OCI-LY7 (cell line): ENCODE results near the gene CDH1. TPM values are rescaled to one million over a fixed set of nuclear protein-coding genes. Genes with fewer than 3 reads are reported as not detected.

ENCODE experiments used
- BruUV-seq: library from RNA; stranded (reverse); fragments of 400-500 nt; replicated peaks from 2 replicates; lab custom pipeline; 2021; lab: Mats Ljungman, UMichigan
- CTCF ChIA-PET: fragments of 300-600 bp; sonication (Branson Sonifier 250); formaldehyde crosslinking; loops from one replicate; lab custom pipeline; 2022; ENCODE audit warnings: antibody characterized with exemption; ENCODE audit not compliant: unreplicated experiment; lab: Charles Lee
- POLR2A ChIA-PET: fragments of 300-600 bp; sonication (Branson Sonifier 250); formaldehyde crosslinking; loops from one replicate; lab custom pipeline; 2022; ENCODE audit warnings: antibody characterized with exemption; lab: Charles Lee
- DNase-seq: peaks from one replicate; pipeline ENCODE4 v3.0.0-alpha.2; 2015; ENCODE audit warnings: low spot score
- H2AFZ ChIP-seq: fragments of 200-600 bp; sonication (generic), shearing (Covaris generic); 2 replicates; pipeline ENCODE4 v1.6.1; 2014; ENCODE audit warnings: mild to moderate bottlenecking, antibody characterized with exemption, low read length, moderate library complexity
- H3K27ac ChIP-seq: fragments of 200-600 bp; sonication (generic); 2 replicates; pipeline ENCODE4 v1.5.1; 2014; ENCODE audit warnings: mixed run types, low read depth, mild to moderate bottlenecking, moderate library complexity, low read length, inconsistent platforms; ENCODE audit not compliant: poor library complexity, severe bottlenecking
- H3K36me3 ChIP-seq: fragments of 200-600 bp; sonication (generic); 2 replicates; pipeline ENCODE4 v1.6.1; 2014; ENCODE audit warnings: mild to moderate bottlenecking, antibody characterized with exemption, low read length, moderate library complexity, mixed read lengths; ENCODE audit not compliant: insufficient read depth
- H3K4me1 ChIP-seq: fragments of 200-600 bp; sonication (generic); 2 replicates; pipeline ENCODE4 v1.5.1; 2014; ENCODE audit warnings: mild to moderate bottlenecking, low read length; ENCODE audit not compliant: insufficient read depth, poor library complexity, severe bottlenecking
- H3K4me2 ChIP-seq: fragments of 200-600 bp; sonication (generic); 2 replicates; pipeline ENCODE4 v1.6.1; 2014; ENCODE audit warnings: mild to moderate bottlenecking, low read length
- H3K4me3 ChIP-seq: fragments of 200-600 bp; sonication (generic); 2 replicates; pipeline ENCODE4 v1.5.1; 2014; ENCODE audit warnings: mild to moderate bottlenecking, low read depth, low read length; ENCODE audit not compliant: poor library complexity, severe bottlenecking
- H3K79me2 ChIP-seq: fragments of 200-600 bp; sonication (generic); 2 replicates; pipeline ENCODE4 v1.6.1; 2016; ENCODE audit warnings: low read depth, mild to moderate bottlenecking, low read length, moderate library complexity, mixed read lengths; ENCODE audit not compliant: insufficient read depth
- H3K9me2 ChIP-seq: fragments of 200-600 bp; sonication (generic); 2 replicates; pipeline ENCODE4 v1.6.1; 2016; ENCODE audit warnings: mild to moderate bottlenecking, low read length, mixed read lengths; ENCODE audit not compliant: insufficient read depth
- H3K9me3 ChIP-seq: fragments of 200-600 bp; sonication (generic); 2 replicates; pipeline ENCODE4 v1.6.1; 2014; ENCODE audit warnings: mild to moderate bottlenecking, mixed run types, low read length, mixed read lengths
- H4K20me1 ChIP-seq: fragments of 200-600 bp; sonication (generic); 2 replicates; pipeline ENCODE4 v1.6.1; 2014; ENCODE audit warnings: mild to moderate bottlenecking, antibody characterized with exemption, low read length, moderate library complexity, mixed read lengths; ENCODE audit not compliant: insufficient read depth
- CTCF ChIP-seq: fragments of 200-600 bp; sonication (generic); conservative IDR thresholded peaks from 2 replicates; pipeline ENCODE4 v1.5.1; 2014; ENCODE audit warnings: mild to moderate bottlenecking, antibody characterized with exemption, low read length, moderate library complexity, mixed read lengths
- EZH2phosphoT487 ChIP-seq: fragments of 200-600 bp; sonication (generic); IDR thresholded peaks from 2 replicates; pipeline ENCODE4 v1.6.1; 2018; ENCODE audit warnings: low read depth, borderline replicate concordance, mild to moderate bottlenecking, mixed run types, antibody characterized with exemption, low read length, moderate library complexity, mixed read lengths
- intact Hi-C: fragments of 100-400 bp; cut with micrococcal nuclease; formaldehyde crosslinking; loops from one replicate; pipeline ENCODE4 v1.10.0; 2022; ENCODE audit not compliant: unreplicated experiment
- total RNA-seq, 2 experiments: library from RNA; depleted of rRNA in 1 of 2; stranded (reverse); fragments of >200 nt in 1 of 2; shearing (Covaris generic) in 1 of 2; gene quantifications; 2 replicates each; pipeline ENCODE4 v1.2.3, GENCODE V29; 2014 to 2022

The CDH1 gene
- total RNA-seq, 2 experiments from 2014 or later: not detected

- no peak for DNase-seq
- CTCF ChIA-PET: no interaction called here
- no peaks in the 10 kb centered on the region for H3K9me3 ChIP-seq
- POLR2A ChIA-PET: no interaction called here
- H3K79me2 ChIP-seq: no peaks in the 10 kb centered on the region
- no peaks in the 10 kb centered on the region for H4K20me1 ChIP-seq
- H3K4me2 ChIP-seq: no peak overlapping the region
- intact Hi-C loops: no loop called here
- TF ChIP-seq CTCF (no peak), EZH2phosphoT487 (no peak)
- no TSS peak for BruUV-seq
- H3K27ac ChIP-seq: no peak overlapping the region
- H3K9me2 ChIP-seq: no peaks in the 10 kb centered on the region
- no peak overlapping the region for H3K4me3 ChIP-seq
- no peaks in the 10 kb centered on the region for H3K4me1 ChIP-seq
- no peak overlapping the region for H2AFZ ChIP-seq
- H3K36me3 ChIP-seq: no peaks in the 10 kb centered on the region
Observed at GRCh38 chr16:68792465-68793324, 55.6 kb downstream of the CDH1 start.

GRCh38 chr16:68793401-68793857 is 56.3 kb downstream of the CDH1 start:
- ChIA-PET POLR2A (no interaction called here), CTCF (no interaction called here)
- no TSS peak for BruUV-seq
- intact Hi-C loops: no loop called here
- no peak overlapping the region for H3K4me3 ChIP-seq
- no peak for DNase-seq
- no peaks in the 10 kb centered on the region for H3K4me1 ChIP-seq
- TF ChIP-seq CTCF: no peak
- no peak for TF ChIP-seq EZH2phosphoT487
- no peaks in the 10 kb centered on the region for H3K9me2 ChIP-seq
- no peak overlapping the region for H2AFZ ChIP-seq
- H4K20me1 ChIP-seq: no peaks in the 10 kb centered on the region
- H3K36me3 ChIP-seq: no peaks in the 10 kb centered on the region
- H3K4me2 ChIP-seq: no peak overlapping the region
- no peak overlapping the region for H3K27ac ChIP-seq
- no peaks in the 10 kb centered on the region for H3K79me2 ChIP-seq
- H3K9me3 ChIP-seq: no peaks in the 10 kb centered on the region

- no peak for DNase-seq
- no peak overlapping the region for H2AFZ ChIP-seq
- no peak overlapping the region for H3K4me3 ChIP-seq
- no peaks in the 10 kb centered on the region for H3K79me2 ChIP-seq
- intact Hi-C loops: no loop called here
- no TSS peak for BruUV-seq
- ChIA-PET CTCF (no interaction called here), POLR2A (no interaction called here)
- TF ChIP-seq EZH2phosphoT487: no peak
- TF ChIP-seq CTCF: no peak
- H4K20me1 ChIP-seq: no peaks in the 10 kb centered on the region
- no peaks in the 10 kb centered on the region for H3K4me1 ChIP-seq
- no peaks in the 10 kb centered on the region for H3K36me3 ChIP-seq
- no peak overlapping the region for H3K27ac ChIP-seq
- no peaks in the 10 kb centered on the region for H3K9me3 ChIP-seq
- H3K4me2 ChIP-seq: no peak overlapping the region
- H3K9me2 ChIP-seq: no peaks in the 10 kb centered on the region
Observed at GRCh38 chr16:68798398-68798797, 61.3 kb downstream of the CDH1 start.
